DMS153 treated with DMSO at 0.1 percent for 48 hours (cell line): ENCODE measurements around the gene SNRPB2.

Source experiments
- DNase-seq: peaks from one replicate; lab custom pipeline; 2025; ENCODE audit not compliant: unreplicated experiment; lab: John Stamatoyannopoulos, UW

SNRPB2 gene

DNA sequence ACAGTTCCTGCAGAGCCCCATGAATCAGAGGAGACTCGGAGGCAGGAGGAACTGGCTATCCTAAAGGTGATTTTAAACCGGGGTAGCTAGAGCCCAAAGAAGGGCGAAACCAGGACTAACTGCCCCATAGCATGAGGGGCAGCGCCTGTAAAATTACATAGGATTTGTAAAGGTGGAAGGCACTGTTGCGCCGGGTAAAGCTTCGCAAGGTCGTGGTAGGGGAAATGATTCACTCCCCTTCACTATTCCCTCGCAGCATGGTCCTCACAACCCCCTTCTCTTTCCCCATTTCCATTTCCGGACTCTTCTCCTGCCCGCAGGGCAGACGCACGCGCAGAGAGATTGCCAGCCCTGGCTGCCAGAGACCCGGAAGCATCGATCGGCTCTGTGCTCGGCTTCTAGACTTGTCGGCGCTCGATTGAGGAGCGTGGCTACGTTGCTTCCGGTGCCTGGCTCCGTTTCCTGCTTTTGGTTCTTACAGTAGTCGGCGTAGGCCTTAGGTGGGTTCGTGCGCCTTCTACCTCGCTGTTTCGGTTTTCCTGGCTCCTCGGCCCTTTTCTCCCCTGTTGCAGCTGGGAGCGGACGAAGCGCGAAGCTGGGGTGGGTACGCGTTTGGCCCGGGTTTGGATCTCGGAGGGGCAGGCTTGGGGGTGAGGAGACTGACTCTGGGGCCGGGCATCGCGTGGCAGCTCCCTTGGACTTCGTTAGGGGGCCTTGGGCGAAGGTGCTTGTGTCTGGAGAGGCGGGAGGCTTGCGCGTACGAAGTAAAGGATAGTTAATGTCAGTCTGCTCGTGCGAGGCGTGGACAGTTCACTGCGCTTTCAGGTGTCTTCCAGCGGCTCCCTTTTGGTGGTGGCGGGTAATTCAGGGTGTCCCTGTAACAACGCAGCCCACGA, at the start of gene SNRPB2:
SNRPB2 (plus strand) TSS at position 462 of the 896 bp plus-strand sequence. CDS start 1,677 bp downstream, outside the sequence.
- peak; percentile 86 for DNase-seq

DNA sequence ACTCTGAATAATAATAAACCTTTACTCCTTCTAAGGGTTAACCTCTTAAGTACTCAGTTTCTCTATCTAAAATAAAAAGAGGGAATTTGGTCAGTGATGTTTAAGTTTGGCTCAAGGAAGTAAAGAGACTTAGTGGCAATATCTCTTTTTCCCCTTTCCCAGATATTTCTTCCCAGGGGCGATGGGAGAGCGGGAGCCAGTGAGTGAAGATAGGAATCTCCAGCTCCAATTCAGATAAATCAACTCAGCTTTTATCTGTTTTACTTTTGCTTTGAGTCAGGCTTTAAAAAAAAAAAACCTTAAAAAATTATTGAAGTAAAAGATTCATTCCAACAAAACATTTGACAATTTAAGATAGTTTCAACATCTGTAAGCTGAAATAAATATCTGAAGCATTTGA, 45.4 kb upstream of the SNRPB2 start:
- no peak for DNase-seq

DNA sequence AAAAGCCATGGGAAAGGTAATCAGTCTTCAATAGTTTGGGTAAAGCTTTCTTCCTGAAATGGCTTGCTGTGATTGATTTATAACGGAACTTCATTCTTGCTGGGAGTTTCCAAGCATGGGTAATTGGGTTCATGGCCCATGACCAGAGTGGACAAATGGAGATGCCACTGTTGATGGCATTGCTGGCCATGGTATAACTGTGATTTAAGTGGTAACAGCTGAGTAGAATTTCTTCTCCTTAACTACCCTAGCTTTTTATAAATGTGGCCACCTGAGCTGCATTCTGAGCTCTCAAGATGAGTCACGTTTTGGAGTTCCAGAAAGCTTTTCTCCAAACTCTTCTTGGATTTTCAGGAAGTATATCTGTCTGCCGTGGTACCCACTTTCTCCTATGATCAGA, 39.9 kb upstream of the SNRPB2 start:
- no peak for DNase-seq

DNA sequence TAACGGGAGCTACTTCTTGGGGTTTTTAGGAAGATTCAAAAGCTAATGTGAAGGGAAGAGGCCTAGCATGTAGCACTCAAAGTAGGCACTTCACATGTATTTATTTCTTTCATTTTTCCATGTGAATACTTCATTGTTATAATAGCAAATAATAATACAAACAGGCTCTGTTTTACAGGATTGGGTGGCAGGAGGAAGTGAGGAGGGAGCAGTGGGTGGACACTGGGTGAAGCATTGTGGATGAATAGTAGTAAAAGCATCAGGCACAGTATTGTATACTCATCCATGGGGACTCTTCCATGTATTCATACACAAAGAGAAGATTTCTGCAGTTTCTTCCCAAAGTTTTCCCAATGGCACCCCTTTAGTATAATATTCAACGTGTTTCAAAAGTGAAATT, 38.4 kb upstream of the SNRPB2 start:
- no peak for DNase-seq

DNA sequence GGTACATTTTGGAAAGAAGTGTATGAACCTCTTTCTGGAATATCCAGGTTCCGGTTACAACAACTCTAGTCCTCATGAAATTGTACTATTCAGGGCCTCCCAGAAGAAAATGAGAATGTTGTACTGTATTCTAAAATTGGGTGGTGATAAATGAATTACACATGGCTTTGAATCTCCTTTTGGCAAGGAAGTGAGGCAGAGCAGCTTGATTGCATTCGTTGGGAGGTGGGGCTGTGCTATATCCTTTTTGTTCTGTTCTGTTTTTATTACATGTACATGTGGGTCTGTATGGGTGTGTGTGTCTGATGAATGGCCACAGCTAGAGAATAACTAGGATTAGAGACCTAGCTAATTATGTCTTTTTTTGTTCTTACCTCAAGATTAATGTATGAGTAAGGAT, 37.8 kb upstream of the SNRPB2 start:
- DNase-seq: no peak

DNA sequence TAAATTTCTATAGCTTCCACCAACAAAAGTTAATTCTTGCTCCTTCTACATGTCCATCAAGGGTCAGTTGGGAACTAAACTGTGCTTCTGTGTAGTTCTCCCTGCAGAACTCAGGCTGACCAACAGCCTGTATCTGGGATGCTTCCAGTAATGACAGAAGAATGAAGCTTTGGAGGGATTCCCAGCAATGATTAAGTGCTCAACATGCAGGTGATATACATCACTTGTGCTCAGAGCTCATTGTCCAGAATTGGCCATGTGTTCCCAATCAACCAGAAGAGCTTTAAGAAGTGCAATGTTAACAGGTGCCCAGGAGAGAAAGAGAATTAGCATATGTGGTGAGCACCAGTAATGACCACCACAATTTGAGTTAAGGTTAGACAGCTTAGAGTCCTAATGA, 37.4 kb upstream of the SNRPB2 start:
- DNase-seq: no peak

DNA sequence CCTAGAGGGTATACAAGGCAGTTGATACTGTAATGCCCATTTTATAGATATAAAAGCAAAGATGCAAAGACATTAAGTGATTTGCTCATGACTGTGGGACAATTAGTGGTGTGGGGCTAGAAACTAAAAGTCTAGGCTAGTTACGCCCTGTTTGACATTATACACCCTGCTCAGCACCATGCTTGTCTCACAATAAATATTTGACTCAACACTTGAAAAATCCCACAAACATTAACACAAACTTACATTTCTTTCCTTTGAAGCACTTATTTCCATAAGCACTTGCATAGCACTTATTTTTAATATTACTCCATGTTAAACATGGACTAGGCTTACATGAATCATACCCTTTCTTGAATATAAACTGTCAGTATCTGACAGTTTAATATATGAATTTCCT, 36.5 kb upstream of the SNRPB2 start:
- no peak for DNase-seq

DNA sequence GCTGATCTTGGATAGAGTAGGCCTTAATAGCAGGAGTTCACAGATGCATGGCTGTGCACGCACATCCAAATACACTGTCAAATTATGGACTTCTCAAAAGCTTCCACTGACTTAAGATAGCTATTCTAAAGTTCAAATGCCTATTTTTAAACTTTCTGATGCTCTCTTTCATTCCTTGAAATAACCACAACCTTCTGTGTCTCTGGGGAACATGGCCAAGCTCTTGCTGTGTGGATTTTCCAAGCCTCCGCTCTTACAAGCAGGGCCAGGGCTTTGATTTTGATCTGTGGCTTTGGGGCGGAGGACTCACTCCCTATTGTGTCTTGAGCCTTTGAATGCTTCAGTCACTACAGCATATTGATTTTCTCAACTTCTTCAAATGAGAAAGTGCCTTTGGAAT, 35.7 kb upstream of the SNRPB2 start:
- DNase-seq: no peak

DNA sequence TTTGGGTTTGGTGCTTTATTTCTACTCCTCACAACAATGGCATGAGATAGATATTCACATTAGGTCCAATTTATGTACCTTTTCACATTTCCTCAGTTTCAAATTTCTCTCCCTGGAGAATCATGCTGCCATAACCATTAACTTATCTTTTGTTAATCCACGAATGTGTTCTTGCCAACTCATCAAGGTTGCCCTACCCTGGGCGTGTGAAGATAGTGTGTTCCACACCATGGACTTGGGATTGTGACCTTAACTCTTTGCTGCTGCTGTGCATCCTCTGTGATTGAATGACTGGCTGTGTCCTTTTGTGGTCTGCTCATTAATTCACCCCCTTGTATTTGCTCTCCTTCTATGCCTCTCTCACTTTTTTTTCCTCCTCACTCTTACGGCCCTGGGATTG, 34.2 kb upstream of the SNRPB2 start:
- DNase-seq: no peak

DNA sequence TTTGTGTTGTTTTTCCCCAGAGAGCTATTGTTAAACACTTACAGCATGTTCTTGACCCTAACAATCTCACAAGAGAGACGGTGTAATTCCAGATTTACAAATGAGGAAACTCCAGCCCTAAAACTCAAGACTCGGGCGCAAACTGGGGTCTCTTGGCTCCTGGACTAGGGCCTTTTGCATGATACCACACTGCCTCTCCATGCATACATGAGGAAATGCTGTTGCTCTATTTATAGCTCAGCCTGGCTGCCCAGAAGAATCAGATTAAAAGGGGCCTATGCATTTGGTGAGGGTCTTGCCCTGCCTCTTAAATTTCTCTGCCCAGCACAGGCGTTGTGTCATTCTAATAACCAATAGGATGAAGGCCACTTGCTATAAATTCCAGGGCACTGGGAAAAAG, 30.5 kb upstream of the SNRPB2 start:
- no peak for DNase-seq

DNA sequence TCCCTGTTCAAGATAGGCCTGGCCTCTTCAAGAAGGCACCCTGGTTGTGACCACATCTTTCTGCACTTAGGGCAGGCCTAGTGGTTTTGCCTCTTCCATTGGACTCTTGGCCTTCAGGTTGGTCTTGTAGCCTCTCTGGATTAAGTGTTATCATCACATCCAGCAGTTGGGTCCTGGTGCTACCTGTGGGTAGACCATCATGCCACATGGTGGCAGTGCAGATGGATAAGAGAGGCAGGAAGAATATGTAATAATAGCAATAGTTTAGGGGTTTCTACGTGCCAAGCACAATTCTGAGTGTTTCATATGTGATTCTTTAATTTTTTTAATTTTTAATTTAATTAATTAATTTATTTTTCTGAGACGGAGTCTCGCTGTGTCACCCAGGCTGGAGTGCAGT, 28.5 kb upstream of the SNRPB2 start:
- DNase-seq: no peak

DNA sequence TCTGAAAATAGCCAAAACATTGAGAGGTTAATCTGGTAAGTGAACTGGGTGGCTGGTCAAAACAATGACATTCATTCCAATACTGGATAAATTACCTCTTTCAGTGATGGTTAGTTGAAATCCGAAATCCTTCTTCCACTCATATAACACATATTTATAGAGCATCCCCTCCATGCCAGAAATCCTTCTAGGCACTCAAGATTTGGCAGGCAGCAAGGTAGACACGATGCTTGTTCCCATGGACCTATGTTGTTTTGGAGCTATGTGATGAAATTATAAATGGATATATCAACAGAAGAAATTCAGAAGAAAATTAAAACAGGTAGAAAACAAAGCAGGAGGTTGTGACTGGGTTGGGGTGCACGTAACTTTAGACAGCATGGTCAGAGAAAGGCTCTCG, 26.3 kb upstream of the SNRPB2 start:
- no peak for DNase-seq

DNA sequence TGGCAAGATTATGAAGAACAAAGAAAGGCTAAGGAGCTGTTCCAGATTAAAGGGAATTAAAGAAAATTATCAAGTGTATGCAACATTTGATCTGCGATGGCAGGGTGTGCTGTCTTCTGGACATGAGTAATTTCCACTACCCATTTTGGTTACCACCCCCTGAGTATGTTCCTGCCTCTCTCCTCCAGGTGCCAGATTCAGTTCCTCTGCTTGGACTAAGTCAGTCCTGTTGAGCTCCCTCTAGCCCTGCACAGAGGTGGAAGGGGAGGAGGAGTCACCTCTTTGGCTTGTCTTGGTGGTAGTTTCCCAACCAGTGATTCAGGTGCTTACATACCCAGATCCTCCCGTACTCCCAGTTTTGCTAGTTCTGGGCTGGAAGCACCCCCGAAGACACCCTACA, 22.2 kb upstream of the SNRPB2 start:
- DNase-seq: no peak

DNA sequence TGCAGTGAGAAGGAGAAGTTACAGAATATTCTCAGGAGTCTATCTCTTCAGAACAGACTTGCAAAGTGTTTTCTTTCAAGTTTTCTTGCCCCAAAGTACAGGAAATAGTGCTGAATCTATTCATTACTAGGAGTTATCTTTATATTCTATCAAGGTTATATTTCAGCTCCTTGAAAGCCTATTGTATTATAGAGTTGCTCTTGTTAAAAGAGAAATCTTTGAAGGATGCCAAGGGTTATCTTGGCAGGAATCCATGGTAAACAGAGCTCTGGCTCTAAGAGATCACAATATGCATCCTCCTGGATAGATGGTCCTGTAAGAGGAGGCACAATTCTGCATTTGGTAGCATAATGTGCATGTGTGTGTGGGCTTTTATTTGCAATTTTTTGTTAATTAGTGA, 21.2 kb upstream of the SNRPB2 start:
- no peak for DNase-seq

DNA sequence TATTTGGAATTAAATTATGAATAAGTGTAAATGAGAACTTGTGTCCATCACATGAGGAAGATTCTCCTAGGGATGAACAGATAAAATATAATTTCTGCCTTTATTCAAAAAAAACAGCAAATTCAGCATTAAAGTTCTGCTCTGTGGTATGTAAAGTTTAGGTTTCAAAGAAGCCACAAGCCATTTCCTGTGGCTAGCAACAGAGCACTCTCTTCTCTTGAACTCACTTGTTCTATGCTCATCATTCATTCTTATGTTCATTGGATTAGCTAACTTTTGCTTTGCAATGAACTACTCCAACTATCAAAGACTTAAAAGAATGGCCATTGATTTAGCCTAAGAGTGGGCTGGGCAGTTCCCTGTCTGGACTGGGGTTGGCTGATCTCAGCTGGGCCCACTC, 20.8 kb upstream of the SNRPB2 start:
- DNase-seq: no peak

DNA sequence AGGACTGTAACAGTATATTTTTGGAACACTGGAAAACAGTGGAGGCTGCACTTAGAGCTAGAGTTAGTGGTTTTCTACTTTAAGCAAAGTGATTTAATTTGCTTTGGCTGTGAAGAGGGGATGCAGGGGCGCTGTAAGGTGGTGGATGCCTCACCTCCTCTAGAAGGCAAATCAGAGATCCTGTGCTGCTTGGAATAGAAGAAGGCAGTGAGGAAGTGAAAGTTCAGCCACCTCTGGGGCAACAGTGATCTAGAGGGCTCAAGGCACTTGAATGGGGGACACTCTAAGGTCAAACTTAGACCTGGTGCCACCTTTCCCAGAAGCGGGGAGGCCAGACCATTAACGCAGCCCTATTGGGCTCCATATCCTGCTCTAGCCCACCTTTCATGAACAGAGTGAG, 19.0 kb upstream of the SNRPB2 start:
- no peak for DNase-seq

DNA sequence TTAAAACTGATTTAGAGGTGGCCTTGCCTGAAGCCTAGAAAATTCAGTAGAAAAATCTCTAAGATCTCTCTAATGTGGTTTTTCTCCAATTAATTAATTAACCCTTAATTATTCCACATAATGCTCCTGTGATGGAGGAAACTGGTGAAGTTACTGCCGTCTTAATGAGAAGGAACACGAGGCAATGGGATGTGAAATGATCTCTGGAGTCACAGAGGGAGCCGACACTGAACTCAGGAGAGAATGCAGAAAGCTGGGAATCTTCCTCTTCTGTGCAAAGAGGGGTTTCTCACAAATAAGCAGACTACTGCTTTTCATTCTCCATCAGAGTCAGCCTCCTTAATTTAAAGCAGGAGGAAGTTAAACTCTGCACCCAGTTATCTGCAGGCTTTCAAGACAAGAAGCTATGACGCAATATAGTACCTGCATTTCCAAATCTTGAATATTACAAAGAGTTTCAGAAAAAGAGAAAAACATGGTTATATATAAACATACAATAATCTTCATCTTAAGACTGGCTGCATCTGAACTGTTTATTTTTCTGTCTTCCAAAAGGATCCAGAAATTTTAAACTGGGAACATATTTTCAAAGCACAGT, 18.1 kb upstream of the SNRPB2 start:
- DNase-seq: no peak

DNA sequence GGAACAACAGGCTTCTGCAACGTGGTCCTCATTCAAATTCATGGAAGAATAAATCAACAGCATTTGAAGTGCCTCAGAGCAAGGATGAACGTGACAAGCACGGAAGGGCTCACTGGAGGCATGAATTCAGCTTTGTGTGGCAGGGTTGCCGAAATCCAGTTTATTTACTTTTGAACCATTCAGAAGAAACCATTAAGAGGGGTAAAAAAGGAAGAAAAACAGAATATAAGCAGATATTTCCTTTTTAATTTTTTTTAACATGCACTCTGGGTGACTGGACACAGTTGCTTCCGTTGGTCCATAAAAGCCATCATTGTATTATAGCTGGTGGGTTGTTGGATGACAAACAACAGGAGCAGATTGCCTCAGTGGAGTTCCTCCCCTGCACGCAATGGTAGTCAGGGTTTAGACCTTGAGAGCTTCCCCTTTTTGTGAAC, 17.3 kb upstream of the SNRPB2 start:
- DNase-seq: peak; percentile 24

DNA sequence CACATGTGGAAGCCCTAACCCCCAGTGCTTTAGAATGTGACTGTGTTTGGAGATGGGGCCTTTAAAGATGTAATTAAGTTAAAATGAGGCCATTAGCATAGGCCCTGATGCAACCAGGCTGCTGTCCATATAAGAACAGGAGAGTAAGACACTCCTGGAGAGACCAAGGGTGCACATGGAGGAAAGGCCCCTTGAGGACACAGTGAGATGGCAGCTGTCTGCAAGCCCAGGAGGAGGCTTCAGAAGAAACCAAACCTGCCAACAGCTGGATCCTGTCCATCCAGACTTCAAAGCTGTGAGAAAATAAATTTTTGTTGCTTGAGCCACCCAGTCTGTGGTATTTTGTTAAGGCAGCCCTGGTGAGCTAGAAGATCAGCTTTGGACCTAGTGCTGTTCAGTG, 16.8 kb upstream of the SNRPB2 start:
- no peak for DNase-seq

DNA sequence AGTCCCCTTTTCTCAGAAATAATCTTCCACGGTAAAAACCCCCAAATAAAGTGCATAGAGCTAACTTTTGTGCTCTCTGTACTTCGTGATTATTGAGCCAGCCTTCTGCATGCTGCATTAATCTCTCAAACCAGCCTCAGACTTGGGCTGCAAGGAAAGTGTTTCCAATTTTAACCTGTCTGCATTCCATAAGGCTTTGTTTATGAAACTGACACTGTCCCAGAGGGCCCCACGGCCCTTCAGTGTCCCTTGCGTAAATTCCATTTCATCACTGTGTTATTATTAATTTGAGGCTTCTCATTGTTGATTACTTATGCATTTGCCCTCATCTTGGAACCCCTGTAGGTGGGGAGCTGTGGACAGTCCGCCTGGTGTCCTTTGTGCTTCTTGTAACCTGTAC, 15.6 kb upstream of the SNRPB2 start:
- no peak for DNase-seq

DNA sequence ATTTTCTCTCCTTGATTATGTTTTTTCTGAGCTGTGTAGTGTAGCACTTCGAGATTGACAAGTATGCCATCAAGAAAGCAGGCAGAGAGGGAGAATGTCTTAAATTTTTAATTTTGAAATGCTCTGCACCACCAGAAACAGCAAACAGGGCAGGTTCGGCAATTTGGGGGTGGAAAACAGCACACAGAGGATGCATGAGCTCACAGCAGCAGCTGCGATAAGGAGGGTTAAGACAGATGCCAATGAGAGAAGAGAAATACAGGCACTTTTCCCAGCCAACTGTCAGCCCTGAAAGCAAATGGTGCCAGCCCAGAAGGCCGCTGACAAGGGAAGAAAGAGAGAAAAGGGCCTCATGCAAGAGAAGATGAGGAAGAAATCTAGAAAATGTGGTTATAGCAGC, 15.1 kb upstream of the SNRPB2 start:
- DNase-seq: no peak

DNA sequence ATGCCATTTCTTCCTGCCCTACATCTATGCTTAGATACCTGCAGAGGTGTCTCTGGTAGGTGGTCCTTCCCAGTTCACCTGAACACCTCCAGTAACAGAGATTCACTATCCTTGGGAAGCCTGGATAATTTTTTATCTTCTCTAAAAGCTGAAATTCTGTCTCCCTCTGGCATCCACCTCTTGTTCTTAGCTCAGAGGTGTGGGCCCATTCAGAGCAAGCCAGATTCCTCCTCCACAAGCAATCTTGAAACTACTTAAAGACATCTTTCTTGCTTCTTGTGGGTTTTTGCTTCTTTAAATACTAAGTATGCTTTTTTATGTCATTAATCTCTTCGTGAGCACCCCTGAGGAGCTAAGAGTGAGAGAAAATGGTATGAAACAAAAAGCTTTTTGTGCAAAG, 10.4 kb upstream of the SNRPB2 start:
- no peak for DNase-seq

DNA sequence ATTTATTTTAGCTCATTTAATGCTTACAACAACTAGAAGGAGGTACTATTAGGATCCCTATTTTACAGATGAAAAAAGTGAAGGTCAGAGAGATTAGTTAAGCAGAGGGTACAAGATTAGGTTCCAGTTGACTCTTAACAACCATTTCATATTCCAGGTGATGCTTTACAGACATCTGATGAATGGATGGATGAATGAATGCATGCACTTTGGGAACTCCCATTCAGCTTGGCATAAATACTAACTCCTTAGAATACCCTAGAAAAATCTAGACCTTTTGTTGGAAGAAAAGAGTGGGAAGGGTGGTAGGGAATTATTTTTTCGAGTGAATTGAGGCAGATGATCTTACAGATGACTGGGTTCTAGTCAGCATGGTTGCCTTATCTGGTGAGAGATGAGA, 746 bp upstream of the SNRPB2 start:
- DNase-seq: no peak
